ENCODE data around the gene CDKAL1.

DNA sequence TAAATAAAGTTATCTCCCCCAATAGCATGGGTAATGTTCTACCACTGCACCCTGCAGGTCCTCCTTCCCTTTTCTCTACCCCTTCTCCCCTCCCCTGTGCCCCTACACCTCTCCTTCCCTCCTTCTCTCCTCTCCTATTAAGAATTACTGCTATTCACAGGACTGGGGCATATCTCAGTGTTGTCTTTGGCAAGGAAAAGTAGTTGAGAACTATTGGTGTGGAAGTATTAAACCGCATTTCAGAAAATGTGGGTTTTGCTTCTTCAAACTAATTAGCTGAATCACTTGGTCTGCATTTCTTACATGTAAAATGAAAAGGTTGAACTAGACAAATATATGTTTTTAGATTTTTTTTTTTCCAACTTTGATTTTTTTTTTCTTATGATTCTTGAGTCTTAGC, 296.3 kb downstream of the CDKAL1 start:
- TF ChIP-seq CTCF (IDR thresholded peaks at IDR 0.05; ENCODE audit: low read depth, low read length, missing input control): no peak
- TF ChIP-seq GABPA (IDR thresholded peaks at IDR 0.05 in 1 of 2, conservative IDR thresholded peaks at IDR 0.05 in 1 of 2): no peak
- TF ChIP-seq, protein P1, sequence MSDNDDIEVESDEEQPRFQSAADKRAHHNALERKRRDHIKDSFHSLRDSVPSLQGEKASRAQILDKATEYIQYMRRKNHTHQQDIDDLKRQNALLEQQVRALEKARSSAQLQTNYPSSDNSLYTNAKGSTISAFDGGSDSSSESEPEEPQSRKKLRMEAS (IDR thresholded peaks at IDR 0.05): no peak
- TF ChIP-seq ATF3 (IDR thresholded peaks at IDR 0.05): no peak
- no peak for TF ChIP-seq SP1 (IDR thresholded peaks at IDR 0.05)
- no peak for TF ChIP-seq TAF1 (conservative IDR thresholded peaks at IDR 0.05)
- no peak for TF ChIP-seq FOXA2 (IDR thresholded peaks at IDR 0.05)
- TF ChIP-seq, protein P2, sequence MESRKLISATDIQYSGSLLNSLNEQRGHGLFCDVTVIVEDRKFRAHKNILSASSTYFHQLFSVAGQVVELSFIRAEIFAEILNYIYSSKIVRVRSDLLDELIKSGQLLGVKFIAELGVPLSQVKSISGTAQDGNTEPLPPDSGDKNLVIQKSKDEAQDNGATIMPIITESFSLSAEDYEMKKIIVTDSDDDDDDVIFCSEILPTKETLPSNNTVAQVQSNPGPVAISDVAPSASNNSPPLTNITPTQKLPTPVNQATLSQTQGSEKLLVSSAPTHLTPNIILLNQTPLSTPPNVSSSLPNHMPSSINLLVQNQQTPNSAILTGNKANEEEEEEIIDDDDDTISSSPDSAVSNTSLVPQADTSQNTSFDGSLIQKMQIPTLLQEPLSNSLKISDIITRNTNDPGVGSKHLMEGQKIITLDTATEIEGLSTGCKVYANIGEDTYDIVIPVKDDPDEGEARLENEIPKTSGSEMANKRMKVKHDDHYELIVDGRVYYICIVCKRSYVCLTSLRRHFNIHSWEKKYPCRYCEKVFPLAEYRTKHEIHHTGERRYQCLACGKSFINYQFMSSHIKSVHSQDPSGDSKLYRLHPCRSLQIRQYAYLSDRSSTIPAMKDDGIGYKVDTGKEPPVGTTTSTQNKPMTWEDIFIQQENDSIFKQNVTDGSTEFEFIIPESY (IDR thresholded peaks at IDR 0.05): no peak
- no peak for TF ChIP-seq HNF4G (IDR thresholded peaks at IDR 0.05)
- TF ChIP-seq YY1 (IDR thresholded peaks at IDR 0.05): no peak
- TF ChIP-seq, protein P3, sequence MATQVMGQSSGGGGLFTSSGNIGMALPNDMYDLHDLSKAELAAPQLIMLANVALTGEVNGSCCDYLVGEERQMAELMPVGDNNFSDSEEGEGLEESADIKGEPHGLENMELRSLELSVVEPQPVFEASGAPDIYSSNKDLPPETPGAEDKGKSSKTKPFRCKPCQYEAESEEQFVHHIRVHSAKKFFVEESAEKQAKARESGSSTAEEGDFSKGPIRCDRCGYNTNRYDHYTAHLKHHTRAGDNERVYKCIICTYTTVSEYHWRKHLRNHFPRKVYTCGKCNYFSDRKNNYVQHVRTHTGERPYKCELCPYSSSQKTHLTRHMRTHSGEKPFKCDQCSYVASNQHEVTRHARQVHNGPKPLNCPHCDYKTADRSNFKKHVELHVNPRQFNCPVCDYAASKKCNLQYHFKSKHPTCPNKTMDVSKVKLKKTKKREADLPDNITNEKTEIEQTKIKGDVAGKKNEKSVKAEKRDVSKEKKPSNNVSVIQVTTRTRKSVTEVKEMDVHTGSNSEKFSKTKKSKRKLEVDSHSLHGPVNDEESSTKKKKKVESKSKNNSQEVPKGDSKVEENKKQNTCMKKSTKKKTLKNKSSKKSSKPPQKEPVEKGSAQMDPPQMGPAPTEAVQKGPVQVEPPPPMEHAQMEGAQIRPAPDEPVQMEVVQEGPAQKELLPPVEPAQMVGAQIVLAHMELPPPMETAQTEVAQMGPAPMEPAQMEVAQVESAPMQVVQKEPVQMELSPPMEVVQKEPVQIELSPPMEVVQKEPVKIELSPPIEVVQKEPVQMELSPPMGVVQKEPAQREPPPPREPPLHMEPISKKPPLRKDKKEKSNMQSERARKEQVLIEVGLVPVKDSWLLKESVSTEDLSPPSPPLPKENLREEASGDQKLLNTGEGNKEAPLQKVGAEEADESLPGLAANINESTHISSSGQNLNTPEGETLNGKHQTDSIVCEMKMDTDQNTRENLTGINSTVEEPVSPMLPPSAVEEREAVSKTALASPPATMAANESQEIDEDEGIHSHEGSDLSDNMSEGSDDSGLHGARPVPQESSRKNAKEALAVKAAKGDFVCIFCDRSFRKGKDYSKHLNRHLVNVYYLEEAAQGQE (IDR thresholded peaks at IDR 0.05): no peak

Measured in liver (tissue), 3 donors.